HG02938 (cell line): Measurements from ENCODE around the gene RNF10.
"Not testable (repeated sequence)": the region's sequence is repeated elsewhere in the genome, so short reads cannot be mapped to it uniquely, and the experiment has no call there.

Source experiments
- ATAC-seq: cut with Tn5 transposase; IDR thresholded peaks from one replicate; pipeline ENCODE4 v1.9.1; 2021; ENCODE audit warnings: mild to moderate bottlenecking, moderate library complexity; ENCODE audit not compliant: unreplicated experiment

The RNF10 gene

DNA sequence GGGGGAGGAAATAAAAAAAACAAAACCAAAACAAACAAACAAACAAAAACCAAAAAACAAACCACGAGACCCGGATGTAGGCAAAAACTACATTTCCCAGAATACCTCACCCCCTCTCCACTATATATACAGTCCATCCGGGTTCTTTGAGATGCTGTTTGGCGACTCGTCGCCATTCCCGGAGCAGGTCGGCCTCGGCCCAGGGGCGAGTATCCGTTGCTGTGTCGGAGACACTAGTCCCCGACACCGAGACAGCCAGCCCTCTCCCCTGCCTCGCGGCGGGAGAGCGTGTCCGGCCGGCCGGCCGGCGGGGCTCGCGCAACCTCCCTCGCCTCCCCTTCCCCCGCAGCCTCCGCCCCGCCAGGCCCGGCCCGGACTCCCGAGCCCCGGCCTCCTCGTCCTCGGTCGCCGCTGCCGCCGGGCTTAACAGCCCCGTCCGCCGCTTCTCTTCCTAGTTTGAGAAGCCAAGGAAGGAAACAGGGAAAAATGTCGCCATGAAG, at the start of gene RNF10:
Gene RNF10, plus strand, starts transcription at position 154 of the 500 bp plus-strand sequence. CDS start 456 bp downstream, outside the sequence.
- ATAC-seq, result peak; percentile 61

DNA sequence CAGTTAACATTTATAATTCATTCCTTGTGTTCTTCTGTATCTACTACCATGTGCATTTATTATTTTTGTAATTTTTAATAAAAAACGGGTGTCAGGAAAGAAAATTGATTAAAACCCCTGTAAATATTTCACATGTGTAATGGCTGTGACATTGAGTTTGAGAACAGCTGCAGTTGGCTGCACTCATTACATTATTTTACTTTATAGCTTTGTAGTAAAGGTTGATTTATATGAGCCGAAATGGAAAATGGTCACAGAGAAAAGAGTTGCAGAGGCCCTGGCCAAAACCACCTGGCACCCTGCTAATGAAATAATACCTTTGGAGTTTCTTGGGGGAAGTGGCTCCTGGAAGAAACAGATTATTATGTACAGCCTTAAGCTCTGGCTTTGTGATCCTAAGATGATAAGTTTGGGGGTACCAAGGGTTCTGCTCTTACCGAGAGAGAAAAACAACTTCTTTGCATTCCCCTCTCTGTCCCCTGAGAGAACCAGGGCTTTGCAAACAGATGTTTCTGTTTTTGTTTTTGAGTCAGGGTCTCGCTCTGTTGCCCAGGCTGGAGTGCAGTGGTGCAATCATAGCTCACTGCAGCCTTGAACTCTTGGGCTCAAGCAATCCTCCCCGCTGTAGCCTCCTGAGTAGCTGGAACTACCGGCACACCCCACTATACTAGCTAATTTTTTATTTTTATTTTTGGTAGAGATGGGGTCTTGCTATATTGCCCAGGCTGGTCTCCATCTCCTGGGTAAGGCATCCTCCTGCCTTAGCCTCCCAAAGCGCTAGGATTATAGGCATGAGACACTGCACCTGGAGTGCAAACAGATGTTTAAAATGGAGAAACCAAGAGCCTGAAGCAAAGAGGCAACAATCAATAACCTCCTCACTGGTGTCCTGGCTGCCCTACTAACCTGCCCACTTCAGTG, 47.9 kb upstream of the RNF10 start:
- no peak for ATAC-seq

DNA sequence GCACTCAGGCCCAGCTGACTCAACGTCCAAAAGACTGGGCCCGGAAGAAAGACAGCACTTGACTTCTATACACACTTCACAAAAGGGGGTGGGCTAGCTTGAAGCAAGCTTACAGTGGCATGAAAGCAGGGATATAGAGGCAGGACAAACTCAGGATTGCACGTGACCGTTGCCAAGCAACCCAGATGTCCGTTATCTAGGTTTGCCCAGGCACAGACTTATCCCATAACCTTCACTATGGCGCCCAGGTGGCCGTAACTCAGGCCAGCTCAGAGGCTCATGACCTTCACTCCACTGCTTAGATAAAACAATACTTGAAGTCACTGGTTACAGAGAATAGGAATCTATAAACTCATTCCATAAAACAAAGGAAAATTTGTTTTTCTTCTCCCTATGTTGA, 46.6 kb upstream of the RNF10 start:
- ATAC-seq, result not testable (repeated sequence)

DNA sequence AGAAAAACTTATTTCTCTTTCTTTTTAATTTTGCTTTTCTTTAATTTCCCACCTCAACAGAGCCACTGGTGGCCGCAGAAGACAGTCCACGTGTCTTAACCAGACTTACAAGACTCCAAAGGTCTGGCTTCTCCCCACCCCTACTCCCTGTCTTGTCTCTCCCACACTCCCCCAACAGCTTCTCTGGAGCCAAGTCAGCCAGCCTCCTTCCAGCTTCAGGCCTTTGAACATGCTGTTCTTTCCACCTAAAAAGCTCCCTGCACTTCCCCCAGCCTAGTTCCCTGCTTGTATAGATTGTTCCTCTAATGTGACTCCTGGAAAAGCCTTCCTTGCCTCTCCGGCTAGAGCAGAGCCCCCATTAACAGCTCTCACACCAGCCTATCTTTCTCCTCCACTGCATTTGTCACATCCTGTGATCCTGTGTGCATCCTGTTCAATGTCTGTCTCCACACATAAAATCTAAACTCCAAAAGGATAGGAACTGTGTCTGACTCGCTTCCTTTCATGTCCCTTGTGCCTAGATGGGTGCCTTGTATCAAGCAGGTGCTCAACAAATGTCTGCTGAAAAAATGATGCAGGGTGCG, 46.0 kb upstream of the RNF10 start:
- ATAC-seq, result no peak

DNA sequence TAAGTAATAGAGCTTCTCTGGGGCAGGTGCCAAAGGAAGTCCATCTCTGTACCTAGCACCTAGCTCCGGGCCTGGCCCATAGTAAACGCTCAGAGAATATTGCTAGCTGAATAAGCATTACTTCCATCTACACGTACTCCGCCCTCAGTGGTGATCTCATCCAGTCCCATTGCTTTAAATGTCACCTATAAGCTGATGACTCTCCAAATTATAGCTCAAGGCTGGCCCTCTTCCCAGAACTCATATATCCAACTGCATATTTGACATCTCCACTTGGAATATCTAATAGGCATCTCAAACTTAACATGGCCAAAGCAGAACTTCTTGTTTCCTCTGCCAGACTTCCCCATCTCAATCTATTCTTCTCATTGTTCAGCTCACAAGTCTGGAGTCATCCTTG, 45.1 kb upstream of the RNF10 start:
- ATAC-seq, result no peak

DNA sequence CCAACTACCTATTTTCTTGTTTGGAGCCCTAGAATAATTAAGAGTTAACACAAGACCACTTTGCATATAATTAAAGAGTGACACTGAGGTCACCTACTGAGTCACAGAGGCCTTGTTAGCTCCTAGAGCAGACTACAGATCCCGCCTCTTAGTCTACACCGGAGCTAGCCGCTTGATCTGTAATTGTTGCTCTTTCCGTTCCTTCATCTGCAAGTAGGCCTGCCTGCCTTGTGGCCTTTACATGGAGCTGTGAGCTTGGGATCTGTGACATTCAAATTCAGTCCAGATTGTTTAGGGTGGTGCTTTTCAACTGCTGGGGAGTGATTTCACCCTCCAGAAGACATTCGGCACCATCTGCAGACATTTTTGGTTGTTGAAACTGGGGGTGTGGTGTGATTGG, 43.8 kb upstream of the RNF10 start:
- ATAC-seq, result no peak

DNA sequence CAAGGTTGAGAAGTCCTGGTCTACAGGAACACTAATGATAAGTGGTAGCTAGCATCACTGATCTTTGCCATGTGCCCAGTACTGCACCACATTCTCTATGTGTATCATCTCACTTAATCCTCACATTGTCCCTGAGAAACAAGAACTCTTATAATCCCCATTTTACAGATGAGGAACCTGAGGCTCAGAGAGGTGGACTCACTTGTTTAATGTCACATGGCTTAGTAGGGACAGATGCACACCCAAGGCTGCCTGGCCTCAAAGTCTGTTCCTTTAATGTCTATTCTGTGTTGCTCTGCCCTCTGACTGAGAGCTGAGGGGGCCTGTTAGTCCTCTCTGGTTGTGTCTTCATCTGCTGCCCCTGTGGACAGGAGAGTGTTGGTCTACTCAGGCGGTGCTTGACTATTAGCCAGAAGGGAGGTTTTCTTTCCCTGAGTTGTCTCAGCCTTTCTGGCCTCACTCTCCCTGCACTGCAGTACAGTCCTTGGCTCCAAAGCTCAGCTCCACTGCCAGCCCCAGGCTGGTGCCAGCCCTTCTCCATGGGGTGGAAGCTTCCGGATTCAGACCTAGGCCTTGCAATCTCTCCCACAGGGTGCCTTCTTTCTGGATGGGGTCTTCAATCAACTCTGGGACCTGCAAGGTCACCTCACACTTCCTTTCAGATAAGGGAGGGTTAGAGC, 43.2 kb upstream of the RNF10 start:
- ATAC-seq, result no peak

DNA sequence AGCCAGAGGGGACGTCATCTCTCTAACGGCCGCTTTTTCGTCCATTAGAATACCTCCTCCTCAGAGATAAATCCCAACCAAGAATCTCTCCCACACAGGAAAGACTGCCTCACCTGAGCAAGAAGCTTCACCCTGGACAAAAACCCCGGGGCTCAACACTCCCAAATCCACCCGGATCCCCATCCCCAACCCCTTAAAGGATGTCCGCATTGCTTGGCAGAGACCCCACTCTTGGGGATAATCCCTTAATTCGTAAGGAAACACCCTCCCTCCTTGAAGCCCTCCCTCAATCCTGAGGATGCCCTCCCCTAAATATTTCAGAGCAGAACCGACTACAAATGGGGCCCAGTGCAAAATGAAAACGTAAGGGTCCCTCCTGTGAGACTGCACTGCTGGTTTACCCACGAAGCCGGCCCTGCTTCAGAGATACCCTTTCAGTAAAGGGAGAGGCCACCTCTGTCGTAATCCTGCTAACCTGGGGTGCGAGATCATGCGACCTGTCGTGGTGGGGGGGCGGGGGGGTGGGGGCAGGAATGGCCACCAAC, 38.9 kb upstream of the RNF10 start:
- peak; percentile 22 for ATAC-seq

DNA sequence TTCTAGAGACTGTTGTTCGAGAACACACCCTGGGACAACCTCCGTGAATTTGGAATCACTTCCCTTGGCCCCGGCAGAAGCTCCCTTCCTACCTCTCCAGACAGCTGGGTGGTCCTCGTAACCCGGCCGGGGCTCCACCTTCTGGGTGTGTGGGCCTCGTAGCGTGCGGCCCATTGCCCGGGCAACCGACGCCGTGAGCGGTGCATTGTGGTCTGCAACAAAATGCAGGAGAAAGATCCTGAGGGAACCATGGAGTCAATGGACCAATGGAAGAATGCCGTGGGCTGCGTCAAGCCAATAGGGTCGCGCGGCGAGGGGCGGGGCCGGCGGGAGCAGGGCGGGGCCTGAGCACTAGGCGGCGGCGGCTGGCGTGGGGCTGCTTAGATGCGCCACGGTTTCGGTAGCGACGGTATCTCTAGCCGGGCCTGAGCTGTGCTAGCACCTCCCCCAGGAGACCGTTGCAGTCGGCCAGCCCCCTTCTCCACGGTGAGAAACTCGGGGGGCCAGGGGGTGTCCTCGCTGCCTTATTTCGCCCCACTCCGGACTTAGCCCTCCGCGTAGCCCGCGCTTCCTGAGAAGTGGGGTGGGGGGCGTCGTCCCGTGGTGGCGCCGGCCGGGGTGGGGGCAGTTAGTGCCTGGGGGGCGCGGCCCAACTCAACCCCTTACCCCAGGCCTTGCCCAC, 38.3 kb upstream of the RNF10 start, which contains the start of gene DYNLL1:
Gene DYNLL1, plus strand, starts transcription at position 383 of the 682 bp plus-strand sequence. CDS start 309 bp downstream, outside the sequence.
- peak; percentile 91 for ATAC-seq

DNA sequence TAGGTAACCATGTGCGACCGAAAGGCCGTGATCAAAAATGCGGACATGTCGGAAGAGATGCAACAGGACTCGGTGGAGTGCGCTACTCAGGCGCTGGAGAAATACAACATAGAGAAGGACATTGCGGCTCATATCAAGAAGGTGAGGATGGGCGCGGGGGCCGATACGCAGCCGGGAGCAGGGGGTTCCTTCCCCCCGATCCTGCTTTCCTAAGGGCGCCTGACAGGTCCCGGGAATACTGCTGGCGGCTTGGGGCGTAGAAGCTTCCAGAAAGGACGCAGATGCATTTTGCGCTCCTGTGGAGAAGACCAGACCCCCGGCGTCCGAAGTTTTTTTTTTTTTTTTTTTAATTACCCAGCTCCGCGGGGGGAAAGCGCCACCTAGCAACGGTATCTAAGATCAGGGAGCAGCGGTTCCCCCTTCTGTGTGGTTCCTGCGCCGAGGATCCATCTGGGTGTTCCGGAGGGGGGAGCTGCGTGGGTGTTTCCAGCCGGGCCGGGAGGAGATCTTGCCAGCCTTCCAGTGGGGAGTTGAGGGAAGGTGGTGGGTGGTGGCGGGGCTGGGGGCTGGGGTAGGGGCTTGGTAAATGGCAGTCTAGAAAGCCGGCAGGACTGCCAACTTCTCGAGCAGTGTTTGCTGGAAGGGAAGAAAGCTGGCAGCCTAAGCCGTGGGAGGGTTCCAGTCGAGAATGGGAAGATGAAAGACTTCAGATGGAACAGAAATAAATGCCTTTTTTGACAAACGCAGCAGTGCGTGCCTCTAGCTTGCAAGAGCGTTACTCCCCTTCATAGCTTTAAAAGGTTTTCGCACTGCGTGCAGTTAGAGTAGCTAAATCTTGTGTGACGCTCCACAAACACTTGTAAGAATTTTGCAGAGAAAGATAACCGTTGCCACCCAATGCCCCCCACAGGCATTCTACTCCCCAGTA, 37.5 kb upstream of the RNF10 start:
- ATAC-seq, result peak; percentile 9

DNA sequence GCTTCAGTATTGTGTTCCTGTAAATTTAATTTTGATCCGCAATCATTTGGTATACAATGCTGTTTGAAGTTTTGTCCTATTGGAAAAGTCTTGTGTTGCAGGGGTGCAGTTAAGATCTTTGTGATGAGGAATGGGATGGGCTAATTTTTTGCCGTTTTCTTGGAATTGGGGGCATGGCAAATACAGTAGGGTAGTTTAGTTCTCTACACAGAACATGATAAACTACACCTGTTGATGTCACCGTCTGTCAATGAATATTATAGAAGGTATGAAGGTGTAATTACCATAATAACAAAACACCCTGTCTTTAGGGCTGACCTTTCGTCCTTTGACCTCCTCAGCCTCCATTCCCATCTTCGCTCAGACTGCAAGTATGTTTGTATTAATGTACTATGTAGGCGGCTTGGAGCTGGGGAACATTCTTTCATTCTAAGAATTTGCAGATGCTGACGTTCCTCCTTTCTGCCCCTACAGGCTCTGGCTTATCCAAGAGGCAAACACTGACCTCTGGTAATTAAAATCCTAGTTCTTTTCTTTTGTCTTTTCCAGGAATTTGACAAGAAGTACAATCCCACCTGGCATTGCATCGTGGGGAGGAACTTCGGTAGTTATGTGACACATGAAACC, 36.5 kb upstream of the RNF10 start:
- no peak for ATAC-seq

DNA sequence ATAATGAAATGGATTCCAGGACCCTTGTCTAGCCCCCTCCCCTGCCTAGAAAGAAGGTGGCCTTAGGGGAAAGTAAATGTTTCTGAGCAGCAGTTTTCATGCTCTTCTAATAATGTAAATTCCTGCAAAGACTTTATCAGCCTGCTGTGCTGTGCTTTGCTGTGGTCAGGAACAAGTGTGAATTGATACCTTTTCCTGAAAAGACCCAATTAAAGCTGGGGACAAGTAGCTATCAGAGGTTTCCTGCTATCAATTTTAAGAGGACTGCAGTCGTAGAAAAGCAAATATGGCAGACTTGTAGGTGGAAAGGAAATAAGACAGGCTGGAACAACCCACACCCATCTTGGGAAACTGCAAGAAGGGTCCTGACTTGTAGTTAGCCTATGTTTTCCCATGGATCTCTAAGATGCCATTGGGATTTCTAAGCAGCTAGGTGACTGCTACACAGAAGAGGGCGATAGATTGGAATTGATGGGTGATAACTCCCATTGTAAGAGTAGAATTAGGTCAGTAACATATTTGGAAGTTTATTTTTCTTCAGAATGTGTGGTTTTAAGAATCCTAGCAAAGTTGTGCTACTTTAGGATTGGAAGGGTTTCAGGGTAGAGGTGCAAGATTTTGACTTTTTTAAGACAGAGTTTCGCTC, 35.2 kb upstream of the RNF10 start:
- no peak for ATAC-seq

DNA sequence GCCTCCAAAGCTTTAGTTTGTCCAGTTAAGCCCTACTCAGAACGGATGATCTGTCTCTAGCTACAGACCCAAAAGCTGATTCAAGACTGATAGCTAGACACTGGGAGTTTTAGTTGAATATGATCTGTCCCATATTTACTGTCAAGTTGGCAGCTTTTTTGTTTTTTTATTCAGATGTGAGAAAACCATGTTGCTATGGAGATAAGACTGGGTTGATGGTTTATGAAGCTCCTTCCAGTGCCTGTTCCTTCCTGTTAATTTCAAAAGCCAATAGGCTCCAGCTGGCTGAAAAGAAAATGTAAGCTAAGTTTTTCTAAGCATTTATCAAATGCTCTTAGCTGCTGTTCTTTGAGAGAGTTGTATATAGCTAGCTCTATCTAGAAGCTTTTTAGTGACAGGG, 33.6 kb upstream of the RNF10 start:
- no peak for ATAC-seq

DNA sequence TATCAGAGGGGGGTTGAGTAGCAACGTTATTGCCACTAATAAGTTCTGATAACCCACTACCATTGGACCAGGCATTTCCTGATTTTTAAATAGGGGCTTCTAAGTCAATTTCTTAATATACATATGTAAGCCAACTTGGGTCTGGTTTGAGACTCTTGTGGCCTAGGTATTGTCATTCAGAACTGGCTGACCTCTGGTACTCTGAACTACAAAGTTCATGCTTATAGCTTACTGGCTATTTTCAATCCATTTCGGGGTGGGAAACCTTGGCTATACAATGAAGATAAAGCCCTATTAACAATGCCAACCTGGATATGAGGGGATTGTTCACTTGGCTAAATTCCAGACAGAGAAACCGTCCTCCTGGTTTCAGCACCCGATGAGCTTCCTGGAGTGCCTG, 29.6 kb upstream of the RNF10 start:
- ATAC-seq, result no peak

DNA sequence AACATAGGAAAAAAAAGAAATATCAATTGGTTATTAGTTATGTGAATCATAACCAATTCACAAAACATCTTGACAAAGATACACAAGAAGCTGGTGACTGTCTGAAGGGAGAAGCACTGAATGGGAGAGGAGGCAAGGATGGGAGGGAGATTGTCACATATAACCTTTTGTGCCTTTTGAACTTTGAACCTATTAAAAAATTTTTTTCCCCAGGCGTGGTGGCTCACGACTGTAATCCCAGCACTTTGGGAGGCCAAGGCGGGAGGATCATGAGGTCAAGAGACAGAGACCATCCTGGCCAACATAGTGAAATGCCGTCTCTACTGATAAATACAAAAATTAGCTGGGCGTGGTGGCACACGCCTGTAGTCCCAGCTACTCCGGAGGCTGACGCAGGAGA, 25.6 kb upstream of the RNF10 start:
- no peak for ATAC-seq

DNA sequence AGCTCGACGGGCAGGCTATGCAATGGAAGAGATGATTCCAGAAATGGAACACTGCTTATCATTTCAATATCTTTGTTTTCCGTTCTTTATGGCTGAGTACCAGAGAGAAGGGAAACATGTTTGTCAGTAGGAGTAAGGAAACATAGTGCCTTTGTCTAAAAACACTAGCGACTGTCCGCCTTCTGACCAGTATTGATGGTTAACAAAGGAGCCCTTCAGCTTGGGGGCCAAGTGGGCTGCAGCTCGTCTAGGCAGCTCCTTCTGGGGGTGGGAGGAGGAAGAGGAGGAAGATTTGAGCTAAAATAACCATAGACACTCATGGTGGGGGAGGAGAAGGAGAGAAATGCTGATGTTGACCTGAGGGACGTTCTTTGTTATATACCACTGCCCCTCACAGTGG, 20.2 kb upstream of the RNF10 start:
- no peak for ATAC-seq

DNA sequence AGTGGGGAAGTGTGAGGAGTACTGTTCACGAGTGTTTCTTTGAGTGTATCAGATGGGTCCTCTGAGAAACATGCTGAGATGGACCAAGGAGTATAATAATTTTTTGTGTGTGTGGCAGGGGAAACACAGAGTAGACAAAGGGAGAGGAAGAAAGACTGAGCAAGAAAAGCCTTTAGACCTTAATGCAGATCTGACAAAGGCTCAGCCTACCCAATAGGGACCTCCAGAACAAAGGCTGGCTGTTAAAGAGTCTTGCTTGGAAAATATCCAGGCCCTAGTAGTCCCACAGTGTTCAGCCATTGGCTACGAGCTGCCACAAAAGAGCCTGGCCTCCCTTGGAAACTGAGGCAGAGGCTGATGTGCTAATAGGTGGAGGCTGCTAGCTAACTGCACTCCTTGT, 18.7 kb upstream of the RNF10 start:
- ATAC-seq, result no peak

DNA sequence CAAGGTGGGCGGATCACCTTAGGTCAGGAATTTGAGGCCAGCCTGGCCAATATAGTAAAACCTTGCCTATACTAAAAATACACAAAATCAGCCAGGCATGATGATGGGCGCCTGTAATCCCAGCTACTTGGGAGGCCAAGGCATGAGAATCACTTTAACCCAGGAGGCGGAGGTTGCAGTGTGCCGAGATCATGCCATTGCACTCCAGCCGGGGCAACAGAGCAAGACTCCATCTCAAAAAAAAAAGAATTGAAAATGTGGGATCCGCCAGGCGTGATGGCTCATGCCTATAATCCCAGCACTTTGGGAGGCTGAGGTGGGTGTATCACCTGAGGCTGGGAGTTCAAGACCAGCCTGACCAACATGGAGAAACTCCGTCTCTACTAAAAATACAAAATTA, 14.8 kb upstream of the RNF10 start:
- not testable (repeated sequence) for ATAC-seq

DNA sequence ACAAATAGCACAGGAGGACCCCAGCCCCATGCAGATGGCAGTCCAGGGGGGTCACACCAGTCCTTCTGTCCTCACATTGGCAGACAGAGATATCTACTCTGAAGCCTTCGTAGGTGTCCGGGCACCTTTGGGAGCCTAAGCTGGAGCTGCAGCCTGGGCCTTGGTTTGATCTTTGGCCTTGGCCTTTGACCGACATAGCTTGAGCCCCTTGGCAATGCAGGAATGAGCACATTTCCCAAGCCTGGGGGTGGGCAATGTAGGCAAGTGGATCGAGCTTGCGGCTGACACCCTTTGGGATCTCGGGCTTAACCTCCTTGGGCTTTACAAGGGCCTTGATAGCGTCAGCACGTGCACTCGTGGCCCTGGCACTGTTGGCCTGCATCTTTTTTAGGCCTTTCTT, 11.6 kb upstream of the RNF10 start:
- ATAC-seq, result no peak
